Choroid plexus epithelial cell (primary cell): Measurements from ENCODE around the gene MVB12B.

ENCODE experiments used
- DNase-seq: peaks from one replicate; pipeline ENCODE4 v3.0.0-alpha.2; 2010; ENCODE audit warnings: low read depth
- H3K4me3 ChIP-seq: 2 replicates; pipeline ENCODE4 v1.5.1; 2011; ENCODE audit warnings: low read depth, mild to moderate bottlenecking, control low read depth, low read length, moderate library complexity
- TF ChIP-seq, protein P1 (sequence below): conservative IDR thresholded peaks from 2 replicates; pipeline ENCODE4 v1.5.1; 2011; ENCODE audit warnings: low read depth, mild to moderate bottlenecking, control low read depth, inconsistent platforms, low read length, moderate library complexity

The MVB12B gene

DNA sequence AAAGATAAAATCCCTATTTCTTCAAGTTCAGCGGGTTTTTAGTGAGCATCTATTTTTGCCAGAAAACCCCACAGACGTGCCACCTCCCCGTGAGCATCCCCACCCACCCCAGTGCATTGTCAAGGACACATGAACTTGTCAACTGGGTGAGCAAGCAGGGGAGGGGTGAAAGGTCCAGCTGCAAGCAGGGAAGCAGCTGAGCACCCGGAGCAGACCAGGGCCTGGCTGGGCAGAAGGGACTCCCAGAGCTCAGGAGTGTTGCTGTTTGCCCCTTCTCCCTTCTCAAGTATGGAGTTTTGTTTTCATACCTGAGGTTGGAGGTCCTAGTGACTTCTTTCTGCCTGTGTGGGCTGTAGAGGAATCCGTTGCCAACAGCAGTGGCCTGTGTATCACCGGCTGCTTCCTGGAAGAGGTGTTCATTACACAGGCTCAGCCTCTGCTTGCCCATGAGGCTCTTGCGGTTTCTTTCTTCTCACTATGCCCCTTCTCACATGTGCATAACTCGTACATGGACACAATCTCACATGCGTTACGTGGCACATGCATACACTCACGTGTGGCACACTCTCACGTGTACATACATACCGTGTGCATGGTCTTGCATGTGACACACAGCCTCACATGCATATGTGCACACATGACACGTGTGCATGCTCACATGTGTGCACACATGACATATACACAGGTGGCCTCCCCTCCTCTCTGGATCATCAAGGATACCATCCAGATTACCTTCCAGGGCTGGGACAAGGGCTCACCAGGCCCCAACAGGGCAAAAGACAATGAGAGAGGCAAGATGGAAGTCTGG, 126.7 kb downstream of the MVB12B start:
- DNase-seq, result no peak
- no peak overlapping the region for H3K4me3 ChIP-seq
- TF ChIP-seq, protein P1, sequence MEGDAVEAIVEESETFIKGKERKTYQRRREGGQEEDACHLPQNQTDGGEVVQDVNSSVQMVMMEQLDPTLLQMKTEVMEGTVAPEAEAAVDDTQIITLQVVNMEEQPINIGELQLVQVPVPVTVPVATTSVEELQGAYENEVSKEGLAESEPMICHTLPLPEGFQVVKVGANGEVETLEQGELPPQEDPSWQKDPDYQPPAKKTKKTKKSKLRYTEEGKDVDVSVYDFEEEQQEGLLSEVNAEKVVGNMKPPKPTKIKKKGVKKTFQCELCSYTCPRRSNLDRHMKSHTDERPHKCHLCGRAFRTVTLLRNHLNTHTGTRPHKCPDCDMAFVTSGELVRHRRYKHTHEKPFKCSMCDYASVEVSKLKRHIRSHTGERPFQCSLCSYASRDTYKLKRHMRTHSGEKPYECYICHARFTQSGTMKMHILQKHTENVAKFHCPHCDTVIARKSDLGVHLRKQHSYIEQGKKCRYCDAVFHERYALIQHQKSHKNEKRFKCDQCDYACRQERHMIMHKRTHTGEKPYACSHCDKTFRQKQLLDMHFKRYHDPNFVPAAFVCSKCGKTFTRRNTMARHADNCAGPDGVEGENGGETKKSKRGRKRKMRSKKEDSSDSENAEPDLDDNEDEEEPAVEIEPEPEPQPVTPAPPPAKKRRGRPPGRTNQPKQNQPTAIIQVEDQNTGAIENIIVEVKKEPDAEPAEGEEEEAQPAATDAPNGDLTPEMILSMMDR, result no peak

DNA sequence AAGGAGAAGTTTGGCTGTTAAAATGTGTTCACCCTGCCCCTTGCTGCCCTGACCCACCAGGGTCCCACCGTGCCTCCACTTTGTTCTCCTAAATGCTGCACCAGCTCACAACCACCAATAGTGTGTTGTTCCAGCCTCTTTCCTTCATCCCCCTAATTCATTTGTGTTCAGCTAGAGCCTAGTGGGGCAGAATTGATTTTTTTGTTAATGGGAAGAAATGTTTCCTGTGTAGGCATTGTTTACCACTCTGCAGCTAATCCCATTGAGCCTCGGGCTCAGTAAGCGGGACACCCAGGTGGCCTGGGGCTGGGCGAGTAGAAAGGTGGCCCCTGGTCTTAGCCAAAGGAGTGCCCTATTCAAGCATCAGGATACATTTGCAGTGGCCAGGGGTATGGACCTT, 127.6 kb downstream of the MVB12B start:
- no peak overlapping the region for H3K4me3 ChIP-seq
- TF ChIP-seq, protein P1, result no peak
- DNase-seq, result no peak

DNA sequence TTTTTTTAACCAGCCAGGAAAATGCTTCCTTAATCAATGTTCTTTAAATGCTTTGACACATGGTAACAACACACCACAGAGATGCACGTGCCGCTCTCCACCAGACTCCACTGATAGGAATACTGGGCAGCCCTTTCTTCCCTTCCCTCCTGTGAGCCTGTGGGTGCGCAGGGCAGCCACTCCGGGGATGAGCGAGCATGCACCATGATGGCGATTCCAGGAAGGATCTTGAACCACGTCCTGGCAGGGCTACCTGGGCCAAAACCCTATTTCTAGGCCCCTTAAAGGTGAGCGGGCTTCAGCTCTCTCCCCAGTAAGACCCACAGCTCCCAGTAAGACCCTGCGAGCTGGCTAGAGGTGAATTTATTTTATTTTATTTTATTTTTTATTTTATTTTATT, 128.2 kb downstream of the MVB12B start:
- TF ChIP-seq, protein P1, result no peak
- DNase-seq, result no peak

DNA sequence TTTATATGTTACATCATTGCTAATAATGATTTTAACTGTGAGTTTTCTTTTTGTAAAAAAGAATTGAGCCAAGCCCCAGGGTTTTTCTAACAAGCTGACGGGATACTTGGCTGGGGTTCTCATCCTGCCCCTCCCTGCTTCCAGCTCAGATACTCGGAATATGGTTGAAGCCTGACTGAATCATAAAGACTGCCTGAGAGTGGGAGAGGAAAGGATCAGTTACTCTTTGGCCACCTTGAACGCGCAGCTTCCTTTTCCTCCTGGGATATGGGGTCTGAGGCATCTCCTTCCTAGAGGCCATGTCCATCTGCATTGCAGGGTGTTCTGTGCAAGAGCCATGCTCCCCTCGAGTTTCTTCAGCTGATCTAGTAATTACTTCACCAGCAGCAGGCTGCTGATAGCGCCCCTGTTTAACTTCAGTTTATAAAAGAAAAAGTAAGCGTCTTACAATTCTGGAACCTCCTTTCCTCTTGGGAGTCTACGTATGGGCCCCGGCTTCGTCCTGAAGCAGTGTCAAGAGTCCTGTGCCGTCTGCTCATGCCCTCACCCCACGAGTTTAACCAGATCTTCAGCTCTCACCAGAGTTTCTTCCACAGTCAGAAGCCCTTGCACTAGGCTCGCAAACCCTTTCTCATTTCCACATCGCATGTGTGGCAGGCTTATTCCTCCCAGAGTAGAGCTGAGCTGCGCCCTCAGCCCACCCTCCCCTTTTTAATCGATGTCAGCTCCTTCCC, 130.0 kb downstream of the MVB12B start:
- TF ChIP-seq, protein P1, result no peak
- no peak overlapping the region for H3K4me3 ChIP-seq
- DNase-seq, result no peak

More for the DNA sequence above, 128.2 kb downstream of the MVB12B start:
- no peak overlapping the region for H3K4me3 ChIP-seq

DNA sequence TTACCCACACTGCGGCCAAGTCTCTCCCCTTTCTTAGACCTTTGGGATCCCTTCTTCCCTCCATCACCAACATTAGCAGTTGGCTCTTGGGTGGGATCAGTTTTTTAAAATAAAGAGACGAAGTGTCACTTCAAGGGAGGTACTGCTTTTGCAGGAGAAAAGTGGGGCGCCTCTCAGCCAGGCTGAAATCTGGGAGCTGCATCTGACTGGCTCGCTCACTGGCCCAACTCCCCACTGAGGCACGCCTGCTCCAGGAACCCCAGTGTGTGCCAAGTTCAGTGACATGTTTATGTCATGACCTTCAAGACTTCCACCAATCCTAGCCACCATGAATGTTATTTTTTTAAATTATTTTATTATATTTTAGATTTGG, 130.5 kb downstream of the MVB12B start:
- no peak for DNase-seq
- TF ChIP-seq, protein P1, result no peak
- no peak overlapping the region for H3K4me3 ChIP-seq

DNA sequence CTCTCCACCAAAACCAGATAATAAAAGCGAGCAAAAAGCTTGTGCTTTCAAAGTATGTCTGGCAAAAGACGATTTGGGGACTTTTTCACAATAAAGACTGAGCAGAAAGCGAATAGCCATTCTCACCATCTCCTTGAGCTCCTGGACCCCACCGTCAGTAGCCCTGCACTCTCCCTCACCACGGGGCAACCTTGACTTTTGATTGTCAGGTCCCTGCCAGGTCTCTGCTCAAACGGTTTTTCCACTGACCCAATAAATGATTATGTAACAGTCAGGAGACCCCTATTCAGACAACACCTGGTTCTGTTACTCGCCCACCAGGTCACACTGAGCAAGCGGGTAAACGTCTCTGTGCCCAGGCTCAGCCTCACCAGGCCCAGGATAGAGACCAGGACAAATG, 131.3 kb downstream of the MVB12B start:
- no peak overlapping the region for H3K4me3 ChIP-seq
- TF ChIP-seq, protein P1, result no peak
- no peak for DNase-seq
